ENCODE data around the gene ACSF3. TPM values are rescaled to one million over a fixed set of nuclear protein-coding genes. Genes with fewer than 3 reads are reported as not detected.

The ACSF3 gene
- total RNA-seq, 1 experiment from 2014 or later, result 34.0 TPM

DNA sequence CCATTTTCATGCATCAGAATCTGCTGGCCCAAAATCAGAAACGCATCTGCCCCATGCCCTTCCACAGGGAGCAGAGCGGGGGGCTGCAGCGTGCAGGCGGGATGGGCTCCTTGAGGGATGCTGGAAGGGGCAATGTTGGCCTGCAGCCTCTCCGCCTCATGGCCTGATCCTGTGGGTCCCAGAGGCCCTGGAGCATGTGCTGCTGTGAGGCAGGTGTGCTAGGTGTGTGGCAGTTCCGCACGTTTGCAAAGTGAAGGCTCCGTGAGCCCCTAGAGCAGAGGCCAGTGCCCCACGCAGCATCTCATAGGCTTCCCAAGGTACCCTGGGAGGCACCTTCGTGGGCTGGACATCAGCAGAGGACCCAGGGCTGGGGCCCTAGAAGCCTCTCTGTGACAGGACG, 41.5 kb downstream of the ACSF3 start:
- H3F3A ChIP-seq (ENCODE audit: insufficient read depth, low read depth), result no peaks in the 10 kb centered on the region
- peaks cover under 1% of the 10 kb centered on the region; the same call in 1 of the 2 replicates for H3K36me3 ChIP-seq (ENCODE audit: low read depth)
- no peak overlapping the region for H3K4me2 ChIP-seq
- no peak overlapping the region for H3K27ac ChIP-seq
- H3K79me2 ChIP-seq (ENCODE audit: low read depth), result no peaks in the 10 kb centered on the region
- ChIA-PET POLR2A (ENCODE audit: unreplicated experiment) (no interaction called here), CTCF (no interaction called here)
- H3K4me3 ChIP-seq, result no peak overlapping the region
- no peaks in the 10 kb centered on the region for H3K27me3 ChIP-seq (ENCODE audit: insufficient read depth, low read depth)
- H3K9me3 ChIP-seq (ENCODE audit: insufficient read depth, low read depth), result no peaks in the 10 kb centered on the region
- no peaks in the 10 kb centered on the region for H3K9me2 ChIP-seq (ENCODE audit: insufficient read depth)
- no TSS peak for BruUV-seq (replicated peaks)
- TF ChIP-seq, protein P1, sequence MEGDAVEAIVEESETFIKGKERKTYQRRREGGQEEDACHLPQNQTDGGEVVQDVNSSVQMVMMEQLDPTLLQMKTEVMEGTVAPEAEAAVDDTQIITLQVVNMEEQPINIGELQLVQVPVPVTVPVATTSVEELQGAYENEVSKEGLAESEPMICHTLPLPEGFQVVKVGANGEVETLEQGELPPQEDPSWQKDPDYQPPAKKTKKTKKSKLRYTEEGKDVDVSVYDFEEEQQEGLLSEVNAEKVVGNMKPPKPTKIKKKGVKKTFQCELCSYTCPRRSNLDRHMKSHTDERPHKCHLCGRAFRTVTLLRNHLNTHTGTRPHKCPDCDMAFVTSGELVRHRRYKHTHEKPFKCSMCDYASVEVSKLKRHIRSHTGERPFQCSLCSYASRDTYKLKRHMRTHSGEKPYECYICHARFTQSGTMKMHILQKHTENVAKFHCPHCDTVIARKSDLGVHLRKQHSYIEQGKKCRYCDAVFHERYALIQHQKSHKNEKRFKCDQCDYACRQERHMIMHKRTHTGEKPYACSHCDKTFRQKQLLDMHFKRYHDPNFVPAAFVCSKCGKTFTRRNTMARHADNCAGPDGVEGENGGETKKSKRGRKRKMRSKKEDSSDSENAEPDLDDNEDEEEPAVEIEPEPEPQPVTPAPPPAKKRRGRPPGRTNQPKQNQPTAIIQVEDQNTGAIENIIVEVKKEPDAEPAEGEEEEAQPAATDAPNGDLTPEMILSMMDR (conservative IDR thresholded peaks at IDR 0.05), result no peak
- no peak for TF ChIP-seq EZH2 (IDR thresholded peaks at IDR 0.05; ENCODE audit: low read depth)
- H3K4me1 ChIP-seq (replicated peaks; ENCODE audit: insufficient read depth), result no peaks in the 10 kb centered on the region
- DNase-seq, result no peak
- no peak overlapping the region for H2AFZ ChIP-seq
- intact Hi-C loops (cut with micrococcal nuclease; ENCODE audit: unreplicated experiment), result no loop called here
- no peaks in the 10 kb centered on the region; the same call in 1 of the 2 replicates for H4K20me1 ChIP-seq (ENCODE audit: insufficient read depth)

DNA sequence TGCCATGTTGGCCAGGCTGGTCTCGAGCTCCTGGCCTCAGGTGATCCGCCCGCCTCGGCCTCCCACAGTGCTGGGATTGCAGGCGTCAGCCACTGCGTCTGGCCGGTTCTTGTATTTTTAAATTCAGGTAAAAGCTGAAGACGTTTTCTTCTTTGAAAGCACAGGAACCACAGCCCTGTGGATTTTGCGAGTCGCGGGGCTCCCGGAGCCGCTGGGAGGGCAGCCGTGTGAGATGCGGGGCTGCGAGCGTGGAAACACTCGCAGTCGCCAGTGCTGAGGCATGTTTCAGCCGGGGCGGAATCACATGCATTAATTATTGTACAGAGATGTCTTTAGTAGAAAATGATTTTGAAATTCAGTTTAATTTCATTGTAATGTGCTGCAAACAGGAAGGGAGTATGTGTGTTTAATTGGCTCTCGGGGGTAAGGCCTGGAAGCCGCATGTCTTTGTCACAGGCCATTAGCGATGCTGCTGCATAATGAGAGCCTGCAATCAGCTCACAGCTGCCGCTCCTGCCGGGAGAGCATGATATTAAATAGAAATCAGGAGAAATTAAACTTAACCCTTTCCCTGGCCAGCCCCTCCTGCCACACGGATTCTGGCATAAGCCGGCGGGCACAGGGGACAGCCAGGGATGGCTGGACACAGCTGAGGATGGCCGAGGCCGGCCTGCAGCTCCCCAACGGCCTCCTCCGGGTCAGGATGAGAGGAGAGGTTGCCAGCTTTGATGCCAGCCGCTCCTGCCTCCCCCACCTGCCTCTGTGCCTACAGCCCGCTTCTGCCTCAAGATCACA, 42.5 kb downstream of the ACSF3 start:
- H3F3A ChIP-seq (ENCODE audit: insufficient read depth, low read depth), result no peaks in the 10 kb centered on the region
- no peaks in the 10 kb centered on the region for H3K27me3 ChIP-seq (ENCODE audit: insufficient read depth, low read depth)
- no peaks in the 10 kb centered on the region for H3K36me3 ChIP-seq (ENCODE audit: low read depth)
- intact Hi-C loops (cut with micrococcal nuclease; ENCODE audit: unreplicated experiment), result no loop called here
- DNase-seq, result no peak
- no peak overlapping the region for H3K27ac ChIP-seq
- no peaks in the 10 kb centered on the region; the same call in 1 of the 2 replicates for H4K20me1 ChIP-seq (ENCODE audit: insufficient read depth)
- BruUV-seq (replicated peaks), result no TSS peak
- no peak overlapping the region for H2AFZ ChIP-seq
- H3K79me2 ChIP-seq (ENCODE audit: low read depth), result no peaks in the 10 kb centered on the region
- H3K4me2 ChIP-seq, result no peak overlapping the region
- POLR2A ChIA-PET (ENCODE audit: unreplicated experiment), result no interaction called here
- H3K4me3 ChIP-seq, result no peak overlapping the region
- CTCF ChIA-PET, result no interaction called here
- H3K9me3 ChIP-seq (ENCODE audit: insufficient read depth, low read depth), result no peaks in the 10 kb centered on the region
- H3K9me2 ChIP-seq (ENCODE audit: insufficient read depth), result no peaks in the 10 kb centered on the region
- no peaks in the 10 kb centered on the region for H3K4me1 ChIP-seq (replicated peaks; ENCODE audit: insufficient read depth)
- TF ChIP-seq, protein P1 (conservative IDR thresholded peaks at IDR 0.05), result no peak
- TF ChIP-seq EZH2 (IDR thresholded peaks at IDR 0.05; ENCODE audit: low read depth), result no peak

DNA sequence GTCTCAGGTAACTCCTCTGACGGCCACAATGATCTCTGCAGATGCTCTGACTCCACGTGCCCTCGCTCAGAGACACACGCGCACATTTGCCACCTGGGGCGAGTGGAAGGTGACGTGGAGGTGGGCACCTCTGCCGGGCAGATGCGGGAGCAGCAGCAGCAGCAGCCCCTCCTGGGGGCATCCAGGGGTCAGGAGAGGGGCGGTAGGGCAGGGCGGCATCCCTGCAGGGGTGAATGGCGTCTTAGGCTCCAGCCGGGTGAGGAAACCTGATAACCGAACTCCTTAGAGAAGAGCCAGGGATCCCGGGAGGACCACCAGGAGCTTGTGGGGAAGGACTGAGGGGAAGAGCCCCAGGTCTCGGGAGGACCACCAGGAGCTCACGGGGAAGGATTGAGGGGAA, 43.3 kb downstream of the ACSF3 start:
- Histone ChIP-seq H3K27ac (no peak overlapping the region), H3K9me2 (ENCODE audit: insufficient read depth) (no peaks in the 10 kb centered on the region), H4K20me1 (ENCODE audit: insufficient read depth) (no peaks in the 10 kb centered on the region; the same call in 1 of the 2 replicates), H3K4me2 (no peak overlapping the region), H3K36me3 (ENCODE audit: low read depth) (no peaks in the 10 kb centered on the region), H3K27me3 (ENCODE audit: insufficient read depth, low read depth) (no peaks in the 10 kb centered on the region), H3K79me2 (ENCODE audit: low read depth) (no peaks in the 10 kb centered on the region), H3K4me3 (no peak overlapping the region), H3K4me1 (replicated peaks; ENCODE audit: insufficient read depth) (no peaks in the 10 kb centered on the region), H3F3A (ENCODE audit: insufficient read depth, low read depth) (no peaks in the 10 kb centered on the region), H2AFZ (no peak overlapping the region), H3K9me3 (ENCODE audit: insufficient read depth, low read depth) (no peaks in the 10 kb centered on the region)
- TF ChIP-seq, protein P1 (conservative IDR thresholded peaks at IDR 0.05), result no peak
- TF ChIP-seq EZH2 (IDR thresholded peaks at IDR 0.05; ENCODE audit: low read depth), result no peak
- intact Hi-C loops (cut with micrococcal nuclease; ENCODE audit: unreplicated experiment), result no loop called here
- ChIA-PET CTCF (no interaction called here), POLR2A (ENCODE audit: unreplicated experiment) (no interaction called here)
- no peak for DNase-seq
- BruUV-seq (replicated peaks), result no TSS peak

All from PC-9 (cell line).